GM12872 (cell line): Measurements from ENCODE around the gene GNB3.
A peak's percentile ranks its signal among the peaks of the same experiment; 100 is the strongest.

Source experiments
- CTCF ChIP-seq: IDR thresholded peaks from 3 replicates; pipeline ENCODE4 v1.5.1; 2011; ENCODE audit warnings: low read depth, mild to moderate bottlenecking, low read length, moderate library complexity; ENCODE audit not compliant: insufficient read depth

Gene GNB3

DNA sequence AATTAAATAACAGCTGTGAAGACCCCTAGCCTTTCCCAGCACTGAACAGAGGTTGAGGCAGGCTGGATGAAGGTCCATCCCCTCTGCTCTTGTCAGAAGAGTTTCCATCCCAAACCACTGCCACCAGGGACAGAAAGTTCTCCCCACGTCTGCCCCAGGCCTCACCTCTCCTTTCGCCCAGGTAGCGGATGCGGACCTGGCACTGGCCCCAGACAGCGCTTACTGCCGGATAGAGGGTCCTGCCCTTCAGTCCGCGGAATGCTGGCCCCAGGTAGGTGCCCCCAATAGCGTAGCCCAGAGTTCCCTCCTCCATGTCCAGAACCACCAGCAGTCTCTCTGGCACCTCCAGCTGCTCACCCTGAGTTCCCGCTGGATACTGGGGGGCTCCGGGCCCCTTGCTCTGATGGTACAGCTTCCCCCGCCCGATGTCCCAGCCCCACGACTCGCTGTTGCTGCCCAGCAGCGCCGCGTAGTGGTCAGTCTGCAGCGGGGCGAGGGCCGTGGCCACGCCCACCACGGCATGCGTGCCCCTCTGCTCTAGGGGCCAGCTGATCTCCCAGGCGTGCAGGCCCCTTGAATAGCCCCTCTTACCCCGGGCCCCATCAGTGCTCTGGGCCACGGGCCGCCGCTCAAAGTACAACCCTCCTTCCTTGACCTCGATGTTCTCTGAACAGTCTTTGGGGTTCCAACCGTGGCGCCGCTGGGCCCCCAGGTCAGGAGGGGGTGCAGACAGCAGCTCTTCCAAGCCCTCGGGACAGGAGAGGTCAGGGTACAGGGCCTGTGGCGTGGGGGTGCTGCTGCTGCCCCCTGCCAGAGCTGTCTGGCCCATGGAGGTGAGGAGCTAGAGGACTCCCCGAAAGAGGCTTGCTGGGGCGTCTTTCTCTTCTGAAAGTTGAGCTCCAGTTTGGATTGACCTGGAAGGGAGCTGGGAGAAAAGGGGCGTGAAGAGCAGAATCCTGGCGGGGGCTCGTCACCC is 31.6 kb downstream of the GNB3 start:
- TF ChIP-seq CTCF: peak; percentile 98

DNA sequence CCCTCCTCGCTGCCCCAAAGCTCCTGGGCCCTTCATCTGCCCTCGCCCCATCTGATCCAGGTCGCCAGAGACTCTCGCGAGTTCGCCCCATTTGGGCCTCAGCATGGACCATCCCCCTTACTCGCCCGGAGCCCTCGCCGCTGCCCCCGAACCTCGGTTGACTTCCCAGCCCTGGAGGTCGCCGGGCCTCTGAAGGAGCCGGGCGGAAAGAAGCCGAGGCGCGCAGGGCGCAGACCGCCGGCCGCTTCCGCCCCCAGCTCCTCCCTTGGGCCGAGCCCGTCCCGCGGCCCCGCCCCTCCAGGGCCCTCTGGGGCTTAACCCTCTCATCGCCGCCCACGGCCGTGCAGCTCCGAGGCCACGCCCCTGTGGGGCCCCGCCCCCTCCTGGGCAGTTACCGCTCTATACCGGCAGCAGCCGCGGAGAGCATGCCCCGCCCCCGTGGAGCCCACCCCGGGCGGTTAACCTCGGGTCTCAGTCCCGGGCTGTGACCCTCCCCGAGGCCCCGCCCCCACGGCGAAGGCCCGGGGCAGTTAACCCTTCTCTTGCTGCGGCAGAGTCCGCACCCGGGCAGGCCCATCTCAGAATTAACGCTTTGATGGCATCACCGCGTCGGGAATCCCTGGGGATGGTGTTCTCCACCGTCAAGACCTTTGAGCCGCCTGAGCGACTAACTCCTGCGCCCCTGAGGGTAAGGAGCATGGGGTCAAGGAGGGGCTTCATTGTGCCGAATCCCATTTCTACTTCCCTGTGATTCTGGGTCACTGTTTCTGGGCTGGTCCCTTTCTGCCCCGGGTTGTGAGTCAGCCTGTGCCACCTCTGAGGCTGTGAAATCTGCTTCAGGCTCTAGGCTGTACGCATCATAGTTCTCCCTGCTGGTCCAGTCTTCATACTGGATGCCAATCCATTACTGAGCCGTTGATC is 32.6 kb downstream of the GNB3 start, which contains the start of gene SPSB2:
TSS of gene SPSB2 (minus strand) at position 210 of the 921 bp plus-strand sequence. CDS start 402 bp downstream, outside the sequence.
- TF ChIP-seq CTCF: no peak

DNA sequence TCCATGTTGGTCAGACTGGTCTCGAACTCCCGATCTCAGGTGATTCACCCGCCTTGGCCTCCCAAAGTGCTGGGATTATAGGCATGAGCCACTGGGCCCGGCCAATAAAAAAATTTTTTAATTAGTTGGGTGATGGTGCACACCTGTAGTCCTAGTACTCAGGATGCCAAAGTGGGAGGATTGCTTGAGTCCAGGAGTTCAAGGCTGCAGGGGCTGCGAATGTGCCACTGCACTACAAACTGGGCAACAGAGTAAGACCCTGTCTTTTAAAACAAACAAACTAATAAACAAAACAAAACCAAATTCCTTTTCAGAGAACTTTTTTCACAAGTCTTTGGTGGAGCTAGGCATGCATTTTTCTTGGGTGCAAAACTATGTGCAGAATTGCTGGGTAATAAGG is 42.5 kb downstream of the GNB3 start:
- no peak for TF ChIP-seq CTCF

DNA sequence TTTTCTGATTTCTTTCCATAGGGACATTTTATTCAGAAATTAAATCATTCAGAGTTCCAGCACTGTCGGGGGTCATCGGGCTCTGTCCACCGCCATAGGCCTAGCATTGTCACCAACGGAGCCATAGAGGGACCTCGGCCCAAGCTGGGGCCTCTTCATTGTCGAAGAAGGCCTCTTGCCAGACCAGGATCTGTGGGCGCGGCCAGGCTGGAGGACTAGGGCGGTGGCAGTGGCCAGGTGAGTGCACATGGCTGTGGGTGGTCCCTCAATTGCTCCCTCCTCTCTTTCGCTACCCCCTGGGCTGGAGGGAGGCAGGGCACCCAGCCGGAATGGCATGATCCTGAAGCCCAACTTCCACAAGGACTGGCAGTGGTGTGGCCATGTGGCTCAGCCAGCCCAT is 43.0 kb downstream of the GNB3 start:
- no peak for TF ChIP-seq CTCF

- no peak for TF ChIP-seq CTCF
Measured at GRCh38 chr12:6884539-6884938, 43.8 kb downstream of the GNB3 start.

DNA sequence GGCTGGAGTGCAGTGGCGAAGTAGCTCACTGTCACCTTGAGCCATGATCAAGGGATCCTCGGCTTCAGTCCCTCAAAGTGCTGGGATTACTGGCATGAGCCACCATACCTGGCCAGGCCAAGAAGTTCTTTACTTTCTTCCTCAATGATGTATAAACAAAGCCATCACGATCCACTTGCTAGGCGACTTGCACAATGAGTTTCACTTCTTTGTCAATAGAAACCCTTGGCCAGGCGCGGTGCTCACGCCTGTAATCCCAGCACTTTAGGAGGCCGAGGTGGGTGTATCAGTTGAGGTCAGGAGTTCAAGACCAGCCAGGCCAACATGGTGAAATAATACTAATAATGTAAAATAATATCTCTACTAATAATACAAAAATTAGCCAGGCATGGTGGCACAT is 46.7 kb downstream of the GNB3 start:
- no peak for TF ChIP-seq CTCF

GRCh38 chr12:6888360-6888759 is 47.6 kb downstream of the GNB3 start:
- TF ChIP-seq CTCF: no peak
